Stimulated activated CD4-positive, alpha-beta T cell treated with anti-CD3 and anti-CD28 coated beads, Interleukin-4, amount 100 ng/mL, for 4 hours (primary cell): Measurements from ENCODE around the gene TRAPPC6A.
A peak's percentile ranks its signal among the peaks of the same experiment; 100 is the strongest.
"Not testable (repeated sequence)": the region's sequence is repeated elsewhere in the genome, so short reads cannot be mapped to it uniquely, and the experiment has no call there.

Experiments used
- DNase-seq, 2 experiments: peaks; one replicate each; pipeline ENCODE4 v3.0.0-alpha.2; 2020

TRAPPC6A gene

DNA sequence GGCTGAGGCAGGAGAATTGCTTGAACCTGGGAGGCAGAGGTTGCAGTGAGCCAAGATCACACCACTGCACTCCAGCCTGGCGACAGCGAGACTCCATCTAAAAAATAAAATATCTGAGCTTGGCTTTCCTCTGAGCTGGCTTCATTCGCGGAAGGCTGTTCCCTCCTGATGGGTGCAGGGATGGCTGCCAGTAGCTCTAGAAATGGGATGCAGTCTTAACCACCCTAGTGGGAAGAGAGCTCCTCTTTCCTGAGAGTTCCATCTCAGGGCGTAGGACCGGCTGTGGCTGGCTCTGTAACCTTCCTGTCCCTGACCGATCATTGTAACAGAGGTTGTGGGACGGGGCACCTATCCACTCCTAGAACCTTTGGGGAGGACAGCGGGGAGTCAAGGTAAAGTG is 52.7 kb downstream of the TRAPPC6A start:
- no peak for DNase-seq

DNA sequence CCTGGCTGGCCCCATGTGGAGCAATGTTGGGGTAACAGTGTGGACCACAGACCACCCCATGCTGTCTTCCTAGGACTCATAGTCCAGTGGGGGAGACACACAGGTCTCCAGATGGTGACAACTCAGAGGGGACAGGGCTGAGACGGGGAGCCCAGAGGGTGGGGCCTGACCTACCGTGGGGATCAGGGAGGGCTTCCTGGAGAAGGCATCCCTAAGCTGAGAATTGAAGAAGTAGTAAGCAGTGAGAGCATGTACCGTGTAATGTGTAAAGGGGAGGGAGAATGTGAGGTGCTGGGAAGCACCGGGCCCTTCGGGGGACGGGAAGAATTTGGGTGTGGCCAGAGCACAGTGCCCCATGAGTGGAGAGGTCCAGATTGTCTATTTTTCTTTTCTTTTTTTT is 54.0 kb downstream of the TRAPPC6A start:
- no peak for DNase-seq

DNA sequence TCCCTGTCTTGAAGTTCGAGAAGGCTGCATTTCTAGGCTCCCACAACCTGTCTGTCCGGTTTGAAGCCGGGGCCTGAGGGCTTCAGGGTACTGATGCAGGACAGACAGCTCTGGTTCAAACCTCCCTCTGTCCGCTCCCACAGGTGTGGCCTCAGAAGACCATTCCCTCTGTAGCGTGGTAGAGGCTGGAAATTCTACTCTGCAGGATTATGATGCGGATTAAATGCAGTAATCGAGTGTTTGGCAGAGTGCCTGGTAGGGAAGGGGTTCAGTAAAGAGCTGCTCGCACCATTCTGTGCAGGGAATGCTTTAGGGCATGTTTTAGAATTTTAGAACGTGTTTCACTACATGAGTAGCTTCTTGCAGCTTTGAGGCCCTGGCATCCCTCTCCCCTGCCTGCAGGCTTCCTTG is 54.6 kb downstream of the TRAPPC6A start:
- DNase-seq = no peak

DNA sequence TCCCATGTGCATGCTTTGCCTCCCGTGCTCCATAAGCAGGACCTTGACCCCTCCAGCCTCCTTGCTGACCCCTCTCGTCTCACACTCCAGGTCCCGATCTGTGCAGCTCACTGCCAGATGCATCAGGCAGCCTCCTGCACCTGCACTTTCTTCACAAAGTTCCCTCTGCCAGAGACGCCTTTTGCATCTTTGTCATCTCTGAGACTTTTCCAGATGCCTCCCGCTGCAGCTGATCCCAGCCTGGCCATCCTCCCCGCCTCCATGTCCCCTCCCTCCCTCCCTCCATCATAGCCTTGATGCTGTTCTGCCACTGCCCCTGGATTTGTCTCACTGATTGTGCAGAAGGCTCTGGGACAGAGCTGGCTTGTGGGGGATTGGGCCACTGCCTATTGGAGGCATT is 55.2 kb downstream of the TRAPPC6A start:
- no peak for DNase-seq

DNA sequence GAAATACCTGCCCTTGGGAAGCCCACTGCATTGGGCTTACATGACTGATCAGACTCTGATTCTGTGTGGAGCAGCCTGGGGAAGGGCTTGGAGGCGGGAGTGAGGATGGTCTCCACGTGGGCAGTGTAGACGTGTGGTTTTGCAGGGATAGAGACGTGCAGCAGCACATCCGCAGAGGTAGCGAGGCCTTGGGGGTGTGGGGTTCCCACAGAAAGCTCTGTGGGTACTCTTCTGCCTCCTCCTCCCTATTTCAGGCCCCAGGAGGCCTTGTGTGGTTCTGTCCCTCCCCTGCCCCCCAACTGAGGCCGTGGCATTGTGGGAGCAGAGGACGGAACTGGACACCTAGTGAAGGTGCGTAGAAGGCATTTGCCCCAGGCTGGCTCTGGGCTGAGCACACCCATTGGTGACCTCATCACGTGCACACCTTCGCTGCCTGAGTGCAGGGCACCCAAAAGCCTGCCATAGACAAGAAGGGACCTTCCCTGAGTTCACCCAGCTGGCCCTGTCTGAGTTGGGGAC is 56.2 kb downstream of the TRAPPC6A start:
- no peak for DNase-seq

DNA sequence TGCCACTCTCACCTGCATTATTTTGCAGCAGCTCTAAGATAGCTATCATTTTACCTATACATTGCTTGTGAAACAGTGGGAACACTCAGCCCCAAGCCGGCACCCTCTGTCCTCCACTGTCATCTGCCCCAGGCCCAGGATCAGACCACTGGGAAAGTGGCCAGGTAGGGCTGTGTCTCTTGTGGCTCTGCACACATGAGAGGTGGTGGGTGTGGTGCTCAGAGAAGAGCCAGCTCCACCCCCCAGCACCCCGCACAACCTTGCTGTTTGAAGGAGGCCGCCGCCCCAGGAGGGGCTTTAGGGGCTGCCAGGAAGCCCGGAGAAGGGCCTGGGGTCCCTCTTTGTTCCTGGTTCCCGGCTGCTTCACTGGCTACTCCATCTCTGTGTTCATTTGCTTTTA is 58.5 kb downstream of the TRAPPC6A start:
- no peak for DNase-seq

DNA sequence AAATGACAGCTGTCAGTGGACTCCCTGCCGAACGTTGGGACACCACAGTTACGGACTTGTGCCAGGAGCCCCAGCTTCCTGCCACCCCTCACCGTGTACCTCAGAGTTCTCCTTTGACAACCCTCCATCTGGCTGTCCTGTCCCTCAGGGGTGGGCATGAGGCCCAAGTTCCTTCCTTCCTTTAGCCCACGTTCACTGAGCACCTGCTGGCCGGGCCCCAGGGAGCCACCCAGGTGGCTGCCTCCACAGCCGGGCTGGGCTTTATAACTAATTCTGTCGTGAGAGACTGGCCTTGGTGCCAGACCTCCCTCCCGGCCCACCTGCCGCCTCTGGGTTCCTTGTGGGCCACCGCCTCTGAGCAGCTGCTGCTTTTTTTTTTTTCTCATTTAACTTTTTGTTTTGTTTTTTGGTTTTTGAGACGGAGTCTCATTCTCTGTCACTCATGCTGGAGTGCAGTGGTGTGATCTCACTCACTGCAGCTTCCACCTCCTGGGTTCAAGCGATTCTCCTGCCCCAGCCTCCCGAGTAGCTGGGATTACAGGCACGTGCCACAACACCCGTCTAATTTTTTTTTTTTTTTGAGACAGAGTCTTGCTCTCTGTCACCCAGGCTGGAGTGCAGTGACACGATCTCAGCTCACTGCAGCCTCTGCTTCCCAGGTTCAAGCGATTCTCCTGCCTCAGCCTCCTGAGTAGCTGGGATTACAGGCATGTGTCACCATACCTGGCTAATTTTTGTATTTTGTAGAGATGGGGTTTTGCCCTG is 59.3 kb downstream of the TRAPPC6A start:
- DNase-seq = not testable (repeated sequence)

DNA sequence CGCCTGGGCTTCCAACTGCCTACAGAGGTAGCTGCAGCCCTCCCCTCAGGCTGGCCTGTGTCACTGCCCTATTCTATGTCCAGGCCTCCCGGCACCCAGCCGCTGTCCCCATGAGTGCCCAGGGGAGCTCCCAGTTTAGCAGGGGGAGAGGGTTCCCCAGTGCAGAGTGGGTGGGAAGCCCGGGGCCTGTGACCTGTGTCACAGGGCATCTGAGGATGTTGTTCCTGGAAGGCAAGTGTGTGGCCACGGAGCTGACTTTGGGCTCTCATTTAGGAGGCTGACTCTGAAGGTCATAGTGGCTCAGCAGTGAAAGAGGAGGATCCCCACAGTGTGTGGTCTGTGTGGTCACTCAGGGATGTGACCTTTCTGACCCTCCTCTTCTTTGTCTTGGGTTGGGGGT is 59.9 kb downstream of the TRAPPC6A start:
- no peak for DNase-seq

DNA sequence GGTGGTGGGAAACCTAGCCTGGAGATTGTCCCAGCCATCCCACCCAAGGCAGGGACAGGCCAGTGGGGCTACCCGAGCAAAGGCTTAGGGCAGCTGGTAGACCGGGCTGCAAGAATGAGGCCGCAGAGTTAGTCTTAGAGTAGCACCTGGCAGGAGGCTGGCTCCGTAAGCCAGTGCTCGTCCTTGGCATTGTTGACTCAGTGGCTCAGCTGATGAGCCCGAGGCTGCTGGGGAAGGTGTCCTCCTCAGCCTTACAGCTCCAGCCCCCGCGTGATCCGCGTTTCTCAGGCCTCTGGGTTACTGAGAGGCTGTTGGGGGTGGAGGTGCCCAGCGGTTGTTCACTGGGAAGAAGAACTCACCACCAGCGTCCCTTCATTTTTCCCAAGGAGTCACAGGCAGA is 60.4 kb downstream of the TRAPPC6A start:
- no peak for DNase-seq

DNA sequence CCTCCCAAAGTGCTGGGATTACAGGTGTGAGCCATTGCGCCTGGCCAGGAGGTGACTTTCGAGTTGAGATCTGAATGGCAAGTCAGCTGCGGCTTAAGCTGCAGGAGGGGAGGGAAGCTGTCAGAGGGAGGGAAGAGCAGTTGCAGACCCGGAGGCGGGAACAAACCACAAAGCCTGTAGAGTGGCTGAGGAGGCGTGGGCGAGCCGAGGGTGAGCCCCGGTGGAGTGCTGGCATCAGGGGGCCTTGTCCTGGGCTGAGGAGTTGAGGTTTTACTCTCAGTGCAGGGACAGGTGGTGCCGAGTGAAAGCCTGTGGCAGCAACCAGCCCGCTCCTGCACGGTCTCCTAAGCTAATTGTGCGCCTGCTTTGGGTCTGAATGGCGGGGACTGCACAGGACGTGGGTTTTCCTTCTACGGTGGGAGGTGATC is 60.9 kb downstream of the TRAPPC6A start:
- peak; percentile 54 to 67 for DNase-seq

DNA sequence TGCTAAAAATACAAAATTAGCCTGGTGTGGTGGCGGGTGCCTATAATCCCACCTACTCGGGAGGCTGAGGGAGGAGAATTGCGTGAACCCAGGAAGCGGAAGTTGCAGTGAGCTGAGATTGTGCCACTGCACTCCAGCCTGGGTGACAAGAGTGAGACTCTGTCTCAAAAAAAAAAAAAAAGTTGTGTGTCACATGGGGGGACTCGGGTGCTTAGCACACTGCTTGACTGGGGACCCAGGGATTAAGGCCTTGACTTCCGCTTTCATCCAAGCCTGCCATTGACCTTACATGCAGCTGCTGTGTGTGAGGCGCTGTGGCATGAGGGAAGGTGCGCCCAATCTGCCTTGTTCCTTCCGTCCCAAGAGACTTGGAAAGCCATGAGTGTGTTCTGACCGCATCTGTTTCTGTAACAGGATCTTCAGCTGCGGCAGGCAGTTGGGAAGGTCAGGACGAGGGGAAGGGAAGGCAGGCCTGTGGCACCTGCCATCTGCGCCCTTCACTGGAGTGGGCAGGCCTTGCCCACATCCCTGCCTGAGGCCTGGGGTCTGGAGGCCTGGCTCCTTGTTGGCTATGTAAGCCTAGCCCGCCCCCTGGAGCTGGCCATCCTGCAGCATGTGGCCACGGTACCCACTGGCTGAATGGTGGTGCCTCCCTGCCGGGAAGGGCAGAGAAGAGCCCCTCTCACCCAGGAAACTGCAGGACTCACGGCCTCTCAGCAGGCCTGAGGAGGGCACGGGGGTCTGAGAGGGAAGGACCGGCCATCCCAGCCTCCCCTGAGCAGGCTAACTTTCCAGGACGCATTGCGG is 62.0 kb downstream of the TRAPPC6A start:
- no peak for DNase-seq

DNA sequence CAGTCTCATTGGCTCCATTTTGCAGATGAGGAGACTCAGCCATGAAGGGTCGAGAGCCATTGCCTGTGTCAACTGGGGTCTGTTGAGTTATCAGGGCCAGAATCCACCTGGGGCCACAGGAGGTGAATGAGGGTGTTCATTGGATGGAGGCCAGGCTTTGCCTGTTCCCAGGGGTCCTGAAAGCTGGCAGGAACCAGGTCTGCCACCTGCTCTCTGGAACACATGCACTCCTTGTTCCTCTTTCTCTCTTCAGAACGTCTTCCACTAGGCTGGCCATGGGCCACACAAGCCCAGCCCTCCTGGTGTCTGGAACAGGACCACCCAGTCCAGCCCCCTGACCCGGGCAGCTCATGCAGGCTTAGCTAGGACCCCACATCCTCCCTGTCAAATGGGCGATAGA is 63.9 kb downstream of the TRAPPC6A start:
- DNase-seq = no peak

DNA sequence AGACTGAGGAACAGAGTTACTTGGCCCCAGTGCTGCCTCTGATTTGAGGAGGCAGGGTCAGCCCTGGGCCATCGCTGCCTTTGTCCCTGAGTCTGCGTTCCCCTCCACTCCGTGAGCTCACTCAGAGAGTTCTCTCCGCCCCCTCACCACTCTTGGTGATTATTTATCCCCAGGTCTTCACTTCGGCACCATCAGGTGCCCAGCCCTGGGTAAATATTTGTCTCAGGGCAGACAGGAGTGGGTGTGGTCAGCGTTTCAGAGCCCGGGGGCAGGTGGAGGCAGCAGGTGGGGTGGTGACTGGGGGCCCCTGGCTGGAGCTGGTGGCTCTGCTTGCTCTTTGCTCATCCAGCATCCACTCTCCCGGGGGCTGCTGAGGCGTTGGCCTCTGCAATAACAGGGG is 64.4 kb downstream of the TRAPPC6A start:
- DNase-seq = no peak
